Activated naive CD4-positive, alpha-beta T cell treated with anti-CD3 and anti-CD28 coated beads for 36 hours (primary cell): ENCODE results near the gene CCSER2. TPM values are rescaled to one million over a fixed set of nuclear protein-coding genes. Genes with fewer than 3 reads are reported as not detected.

Experiments used
- CTCF ChIA-PET: fragments of 350-600 bp; sonication (Branson Sonifier 250); formaldehyde crosslinking; loops from one replicate; lab custom pipeline; 2021; ENCODE audit warnings: antibody characterized with exemption; lab: Charles Lee
- DNase-seq: peaks from one replicate; pipeline ENCODE4 v3.0.0-alpha.2; 2020
- H3K27ac Mint-ChIP-seq: one replicate; pipeline ENCODE4 v1.8.0; 2021; ENCODE audit warnings: mild to moderate bottlenecking, mixed read lengths
- H3K27me3 Mint-ChIP-seq: one replicate; pipeline ENCODE4 v1.8.0; 2021; ENCODE audit warnings: low read depth, mixed read lengths
- H3K36me3 Mint-ChIP-seq: one replicate; pipeline ENCODE4 v1.8.0; 2021; ENCODE audit warnings: low read depth, mixed read lengths
- H3K4me1 Mint-ChIP-seq: one replicate; pipeline ENCODE4 v1.8.0; 2021; ENCODE audit warnings: low read depth, mixed read lengths
- H3K4me3 Mint-ChIP-seq: one replicate; pipeline ENCODE4 v1.8.0; 2021; ENCODE audit warnings: mild to moderate bottlenecking, moderate library complexity, mixed read lengths
- H3K9me3 Mint-ChIP-seq: one replicate; pipeline ENCODE4 v1.8.0; 2021; ENCODE audit warnings: mixed read lengths
- intact Hi-C: fragments of 100-400 bp; cut with micrococcal nuclease; formaldehyde crosslinking; loops from one replicate; pipeline ENCODE4 v1.15.1; 2023
- total RNA-seq, 2 experiments: library from RNA; stranded (reverse); gene quantifications; one replicate each; pipeline ENCODE4 v1.2.3, GENCODE V29; 2021

CCSER2 gene
- total RNA-seq, 2 experiments from 2014 or later = 78.0 to 81.8 TPM

GRCh38 chr10:84352251-84352842, 24.0 kb downstream of the CCSER2 start:
- H3K36me3 Mint-ChIP-seq = peaks cover 9% of the 10 kb centered on the region
- DNase-seq = peak; percentile 85
- H3K27ac Mint-ChIP-seq = no peak overlapping the region
- no peak overlapping the region for H3K4me3 Mint-ChIP-seq
- CTCF ChIA-PET = interaction anchor here (0.6 to 6.1 kb wide), 22 partner anchors 9 to 543 kb away, joined by 3 to 89 read pairs (median 5); partner anchors contain the start of gene CCSER2
- no peaks in the 10 kb centered on the region for H3K27me3 Mint-ChIP-seq
- no peaks in the 10 kb centered on the region for H3K9me3 Mint-ChIP-seq
- H3K4me1 Mint-ChIP-seq = peaks cover 74% of the 10 kb centered on the region
- intact Hi-C loops = loop anchor here (1.0 to 2.0 kb wide), 4 partner anchors 23 to 185 kb away; no protein-coding TSS in a partner anchor

DNA sequence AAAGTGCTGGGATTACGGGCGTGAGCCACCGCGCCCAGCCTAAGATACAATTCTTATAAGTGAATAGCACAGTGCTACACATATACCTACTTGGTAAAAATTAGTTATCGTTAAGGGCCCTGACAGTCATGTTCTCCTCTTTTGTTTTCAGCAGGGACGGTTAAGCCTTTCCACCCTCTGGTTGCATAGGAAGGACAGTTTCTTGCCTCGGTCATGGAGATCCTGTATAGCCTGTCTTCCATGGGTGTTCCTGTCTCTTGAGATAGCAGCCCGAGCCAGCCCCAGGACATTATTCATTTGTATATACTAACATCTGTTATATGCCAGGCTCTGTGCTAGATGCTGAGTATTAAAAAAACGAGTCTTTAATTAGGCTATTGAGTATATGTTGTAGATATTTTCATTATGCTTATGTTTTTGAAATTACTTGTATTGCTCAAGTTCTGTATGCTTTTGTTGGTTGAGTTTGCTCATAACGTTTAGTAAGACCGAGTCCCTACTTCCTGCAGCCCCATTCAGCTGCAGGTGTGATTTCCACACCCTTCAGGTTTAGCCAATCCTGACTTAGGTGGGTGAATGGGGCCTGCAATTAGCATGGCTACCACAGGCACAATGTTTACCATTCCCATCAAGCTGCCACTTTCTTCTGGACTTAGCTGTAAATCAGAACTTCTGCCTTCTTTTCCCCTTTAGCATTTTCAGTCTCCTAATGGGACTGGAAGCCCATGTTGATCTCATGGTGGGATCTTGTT, 24.8 kb downstream of the CCSER2 start:
- Mint-ChIP-seq H3K9me3 (no peaks in the 10 kb centered on the region), H3K4me3 (no peak overlapping the region), H3K27ac (peak overlapping the region; percentile 13), H3K36me3 (peaks cover 5% of the 10 kb centered on the region), H3K27me3 (no peaks in the 10 kb centered on the region), H3K4me1 (peaks cover 78% of the 10 kb centered on the region)
- intact Hi-C loops = loop anchor here (2.0 kb wide), 1 partner anchor 72 kb away; no protein-coding TSS in a partner anchor
- CTCF ChIA-PET = interaction anchor here (0.6 to 6.1 kb wide), 22 partner anchors 8 to 196 kb away, joined by 3 to 89 read pairs (median 4); partner anchors contain the start of gene CCSER2
- peak; percentile 42 for DNase-seq

DNA sequence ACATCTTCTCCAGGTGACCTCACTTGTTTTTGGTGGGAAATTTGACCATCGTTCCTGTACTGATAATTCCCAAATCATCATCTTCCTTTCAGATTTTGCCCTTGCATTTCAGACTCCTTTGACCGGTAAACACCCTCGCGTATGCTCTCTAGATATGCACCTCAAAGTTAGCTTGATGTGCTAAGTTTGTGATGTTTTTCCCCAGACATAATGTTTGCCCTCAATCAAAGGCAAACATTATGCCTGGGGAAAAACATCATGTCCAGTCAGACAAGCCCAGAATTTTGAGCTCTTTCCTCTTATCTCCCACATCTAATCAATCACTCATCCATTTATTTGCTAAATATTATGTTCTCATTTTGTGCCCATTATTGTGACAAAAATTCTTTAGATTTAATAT, 26.2 kb downstream of the CCSER2 start:
- no peak for DNase-seq
- Mint-ChIP-seq H3K4me1 (peaks cover 78% of the 10 kb centered on the region), H3K27me3 (no peaks in the 10 kb centered on the region), H3K9me3 (no peaks in the 10 kb centered on the region), H3K36me3 (peaks cover 5% of the 10 kb centered on the region), H3K27ac (no peak overlapping the region), H3K4me3 (no peak overlapping the region)
- intact Hi-C loops = no loop called here
- CTCF ChIA-PET = interaction anchor here (0.6 to 6.1 kb wide), 4 partner anchors 12 to 183 kb away, joined by 3 to 89 read pairs (median 22); no protein-coding TSS in a partner anchor

- intact Hi-C loops = no loop called here
- H3K36me3 Mint-ChIP-seq = peaks cover 5% of the 10 kb centered on the region
- H3K4me1 Mint-ChIP-seq = peaks cover 76% of the 10 kb centered on the region
- no peaks in the 10 kb centered on the region for H3K27me3 Mint-ChIP-seq
- DNase-seq = no peak
- CTCF ChIA-PET = interaction anchor here (0.6 to 5.8 kb wide), 3 partner anchors 13 to 75 kb away, joined by 3 to 41 read pairs (median 3); no protein-coding TSS in a partner anchor
- H3K4me3 Mint-ChIP-seq = no peak overlapping the region
- H3K27ac Mint-ChIP-seq = no peak overlapping the region
- no peaks in the 10 kb centered on the region for H3K9me3 Mint-ChIP-seq
Measured at GRCh38 chr10:84355106-84355505, 26.7 kb downstream of the CCSER2 start.

DNA sequence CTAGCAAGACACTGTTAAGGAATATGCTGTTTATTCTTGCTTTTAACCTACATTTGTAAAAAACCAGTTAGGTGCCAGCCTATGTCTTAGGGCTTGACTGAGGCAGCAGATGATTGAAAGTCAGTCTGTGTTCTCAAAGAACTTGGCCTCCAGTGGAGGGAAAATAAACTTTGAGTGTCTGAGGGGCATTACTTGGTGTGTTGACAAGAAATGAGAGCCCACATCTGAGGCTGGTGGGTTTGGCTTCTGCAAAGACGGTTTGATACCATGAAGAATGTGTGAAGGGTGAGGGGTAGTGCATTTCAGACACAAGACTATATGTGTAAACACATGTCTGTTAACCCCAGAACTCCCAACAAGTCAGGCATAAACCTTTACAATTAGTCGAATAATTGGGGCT, 28.5 kb downstream of the CCSER2 start:
- no peak overlapping the region for H3K4me3 Mint-ChIP-seq
- intact Hi-C loops = no loop called here
- CTCF ChIA-PET = interaction anchor here (1.0 to 2.1 kb wide), 5 partner anchors 12 to 180 kb away, joined by 3 to 6 read pairs (median 4); no protein-coding TSS in a partner anchor
- no peak overlapping the region for H3K27ac Mint-ChIP-seq
- peaks cover 5% of the 10 kb centered on the region for H3K36me3 Mint-ChIP-seq
- H3K4me1 Mint-ChIP-seq = peaks cover 88% of the 10 kb centered on the region
- no peaks in the 10 kb centered on the region for H3K27me3 Mint-ChIP-seq
- no peak for DNase-seq
- no peaks in the 10 kb centered on the region for H3K9me3 Mint-ChIP-seq

DNA sequence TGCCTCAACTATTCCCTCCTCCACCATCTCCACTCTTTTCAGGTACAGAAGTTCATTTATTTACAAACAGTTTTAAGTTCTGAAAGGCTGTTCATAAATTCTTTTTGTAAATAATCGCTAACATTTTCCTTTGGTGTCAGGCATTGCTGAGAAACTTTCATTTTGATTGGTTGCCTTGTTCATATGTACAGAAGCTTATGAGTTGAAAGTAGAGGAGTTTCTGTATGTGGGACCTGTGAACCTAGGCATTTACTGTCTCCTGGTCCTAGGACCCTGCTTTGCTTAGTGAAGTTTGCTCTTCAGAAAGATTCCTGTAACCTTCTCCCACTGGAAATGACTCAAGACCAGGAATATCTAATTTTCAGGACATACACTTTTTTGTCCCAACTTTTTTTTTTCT, 30.4 kb downstream of the CCSER2 start:
- H3K4me3 Mint-ChIP-seq = no peak overlapping the region
- peaks cover 3% of the 10 kb centered on the region for H3K36me3 Mint-ChIP-seq
- no peak for DNase-seq
- no peak overlapping the region for H3K27ac Mint-ChIP-seq
- intact Hi-C loops = loop anchor here (2.0 kb wide), 1 partner anchor 16 kb away; no protein-coding TSS in a partner anchor
- no peaks in the 10 kb centered on the region for H3K9me3 Mint-ChIP-seq
- CTCF ChIA-PET = no interaction called here
- H3K4me1 Mint-ChIP-seq = peaks cover 84% of the 10 kb centered on the region
- no peaks in the 10 kb centered on the region for H3K27me3 Mint-ChIP-seq

DNA sequence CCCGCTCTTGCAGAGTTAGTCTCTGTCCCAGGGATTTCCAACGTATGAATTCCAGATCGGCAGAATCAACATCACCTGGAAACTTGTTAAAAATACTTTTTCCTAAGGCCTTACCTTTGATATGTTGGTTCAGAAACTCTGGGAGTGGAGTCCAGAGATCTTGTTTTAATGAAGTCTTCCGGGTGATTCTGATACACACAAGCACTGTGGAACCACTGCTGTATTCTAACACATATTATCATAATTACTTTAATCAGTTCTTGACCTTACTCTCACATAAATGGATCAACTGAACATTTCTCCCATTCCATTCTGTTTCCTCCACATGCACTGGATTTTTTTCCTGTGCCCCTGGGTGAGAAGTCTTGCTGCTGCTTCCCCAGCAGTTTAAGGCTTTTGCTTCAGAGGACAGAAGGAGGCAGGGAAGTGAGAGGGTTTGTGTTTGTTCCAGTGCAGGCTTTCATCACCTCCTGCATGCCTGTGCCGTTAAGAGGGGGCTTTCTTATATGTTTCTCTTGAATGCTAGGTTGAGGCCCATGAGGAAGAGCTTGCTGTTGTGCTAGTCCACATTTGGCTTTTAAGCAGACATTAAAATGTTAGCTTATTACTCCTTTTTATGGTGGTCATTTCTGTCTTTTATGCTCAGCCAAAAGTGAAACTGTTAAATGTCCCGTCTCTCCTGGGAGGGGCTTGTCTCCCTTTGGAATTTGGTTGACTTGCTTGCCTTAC, 32.4 kb downstream of the CCSER2 start:
- H3K27ac Mint-ChIP-seq = no peak overlapping the region
- no peaks in the 10 kb centered on the region for H3K27me3 Mint-ChIP-seq
- H3K9me3 Mint-ChIP-seq = no peaks in the 10 kb centered on the region
- H3K36me3 Mint-ChIP-seq = peaks cover 3% of the 10 kb centered on the region
- H3K4me3 Mint-ChIP-seq = no peak overlapping the region
- peaks cover 74% of the 10 kb centered on the region for H3K4me1 Mint-ChIP-seq
- CTCF ChIA-PET = interaction anchor here (1.0 to 1.4 kb wide), 3 partner anchors 8 to 177 kb away, joined by 3 to 6 read pairs (median 5); no protein-coding TSS in a partner anchor
- intact Hi-C loops = no loop called here
- no peak for DNase-seq

DNA sequence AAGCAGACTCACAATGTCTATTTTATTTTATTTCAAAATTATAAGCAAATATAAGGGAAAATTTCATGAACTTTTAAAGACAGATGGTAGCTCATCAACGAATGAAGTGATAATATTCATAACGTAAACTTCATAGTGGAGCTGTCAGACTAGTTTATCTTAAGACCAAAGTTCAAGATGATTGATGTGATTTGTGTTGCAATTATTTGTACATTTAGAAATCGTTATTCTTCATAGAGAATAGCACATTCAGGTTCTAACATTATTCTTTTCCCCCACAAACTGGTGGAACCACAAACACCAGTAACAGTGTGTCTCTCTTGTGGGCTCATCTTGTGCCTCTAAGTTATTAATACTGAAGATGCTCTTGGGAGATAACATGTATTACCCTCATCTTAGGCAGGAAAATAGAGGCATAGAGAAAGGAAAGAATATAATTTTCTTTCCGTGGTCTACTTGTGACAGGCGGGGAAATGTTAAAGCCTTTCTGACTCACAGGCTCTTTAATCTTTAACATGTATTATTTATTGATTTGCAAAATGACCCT, 37.0 kb downstream of the CCSER2 start:
- Mint-ChIP-seq H3K27ac (no peak overlapping the region), H3K36me3 (peaks cover 3% of the 10 kb centered on the region), H3K27me3 (no peaks in the 10 kb centered on the region), H3K4me3 (no peak overlapping the region), H3K4me1 (peaks cover 64% of the 10 kb centered on the region), H3K9me3 (no peaks in the 10 kb centered on the region)
- no peak for DNase-seq
- intact Hi-C loops = no loop called here
- CTCF ChIA-PET = interaction anchor here (1.1 to 3.3 kb wide), 6 partner anchors 9 to 172 kb away, joined by 3 to 21 read pairs (median 6); no protein-coding TSS in a partner anchor

DNA sequence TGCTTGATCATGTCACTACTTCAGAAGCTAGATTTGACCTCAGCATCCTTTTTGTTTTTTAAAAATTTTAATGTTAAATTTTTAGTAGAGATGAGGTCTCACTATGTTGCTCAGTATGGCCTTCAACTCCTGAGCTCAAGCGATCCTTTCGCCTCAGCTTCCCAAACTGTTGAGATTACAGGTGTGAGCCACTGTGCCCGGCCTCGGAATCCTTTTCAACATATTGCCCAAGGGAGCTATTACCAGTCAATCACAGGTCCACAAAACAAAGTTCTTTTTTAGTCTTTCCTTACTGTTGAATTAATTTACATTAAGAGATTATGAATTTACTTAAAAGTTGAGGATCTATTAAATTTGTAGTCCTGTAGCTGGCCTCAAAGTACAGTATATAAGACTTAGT, 37.7 kb downstream of the CCSER2 start:
- Mint-ChIP-seq H3K36me3 (peaks cover 4% of the 10 kb centered on the region), H3K9me3 (no peaks in the 10 kb centered on the region), H3K27me3 (no peaks in the 10 kb centered on the region), H3K4me3 (no peak overlapping the region), H3K4me1 (peaks cover 59% of the 10 kb centered on the region), H3K27ac (no peak overlapping the region)
- DNase-seq = no peak
- intact Hi-C loops = no loop called here
- CTCF ChIA-PET = interaction anchor here (0.8 to 3.3 kb wide), 7 partner anchors 9 to 171 kb away, joined by 3 to 21 read pairs (median 4); no protein-coding TSS in a partner anchor

- Mint-ChIP-seq H3K4me1 (peaks cover 60% of the 10 kb centered on the region), H3K27me3 (no peaks in the 10 kb centered on the region), H3K27ac (no peak overlapping the region), H3K36me3 (peaks cover 9% of the 10 kb centered on the region), H3K9me3 (no peaks in the 10 kb centered on the region), H3K4me3 (no peak overlapping the region)
- DNase-seq = no peak
- intact Hi-C loops = no loop called here
- CTCF ChIA-PET = no interaction called here
Measured at GRCh38 chr10:84367256-84367655, 38.9 kb downstream of the CCSER2 start.

DNA sequence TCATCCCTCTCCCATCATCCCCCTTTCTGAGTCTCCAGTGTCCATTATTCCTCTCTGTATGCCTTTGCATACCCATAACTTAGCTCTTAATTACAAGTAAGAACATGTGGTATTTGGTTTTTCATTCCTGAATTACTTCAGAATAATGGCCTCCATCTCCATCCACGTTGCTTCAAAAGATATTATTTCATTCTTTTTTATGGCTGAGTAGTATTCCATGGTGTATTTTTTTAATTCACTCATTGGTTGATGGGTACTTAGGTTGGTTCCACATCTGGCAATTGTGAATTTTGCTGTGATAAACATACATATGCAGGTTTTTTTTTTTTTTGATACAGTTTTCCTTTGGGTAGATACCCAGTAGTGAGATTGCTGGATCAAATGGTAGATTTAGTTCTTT, 40.4 kb downstream of the CCSER2 start:
- Mint-ChIP-seq H3K4me3 (no peak overlapping the region), H3K9me3 (no peaks in the 10 kb centered on the region), H3K4me1 (peaks cover 54% of the 10 kb centered on the region), H3K36me3 (peaks cover 15% of the 10 kb centered on the region), H3K27ac (no peak overlapping the region), H3K27me3 (no peaks in the 10 kb centered on the region)
- CTCF ChIA-PET = no interaction called here
- no peak for DNase-seq
- intact Hi-C loops = no loop called here
